Measurements from ENCODE around the gene PNMA6F. TPM values are rescaled to one million over a fixed set of nuclear protein-coding genes. Genes with fewer than 3 reads are reported as not detected.
"Not testable (repeated sequence)": the region's sequence is repeated elsewhere in the genome, so short reads cannot be mapped to it uniquely, and the experiment has no call there.

The PNMA6F gene
- total RNA-seq, 1 experiment from 2014 or later, result not detected

GRCh38 chrX:153320555-153321184, 897 bp downstream of the PNMA6F start:
- ChIA-PET POLR2A (ENCODE audit: unreplicated experiment) (no interaction called here), CTCF (no interaction called here)
- H3K27me3 ChIP-seq (ENCODE audit: low read length), result 0 out of 2 replicates have a peak, but pooled peaks cover 5% of the 10 kb centered on the region
- no TSS peak for BruUV-seq (replicated peaks)
- no peaks in the 10 kb centered on the region for H3K36me3 ChIP-seq (ENCODE audit: low read depth, low read length)
- H3K4me1 ChIP-seq (ENCODE audit: insufficient read depth, low read length), result no peaks in the 10 kb centered on the region
- DNase-seq, result no peak
- intact Hi-C loops (cut with micrococcal nuclease), result no loop called here
- H3K27ac ChIP-seq (ENCODE audit: low read length), result no peak overlapping the region
- H3K4me3 ChIP-seq (ENCODE audit: low read length), result no peak overlapping the region
- H3K4me2 ChIP-seq (ENCODE audit: low read length), result no peak overlapping the region
- H3K9me3 ChIP-seq (ENCODE audit: low read length), result no peaks in the 10 kb centered on the region
- H4K20me1 ChIP-seq (ENCODE audit: low read length), result no peaks in the 10 kb centered on the region
- H2AFZ ChIP-seq (ENCODE audit: low read length), result no peak overlapping the region
- H3K79me2 ChIP-seq (ENCODE audit: low read length), result no peaks in the 10 kb centered on the region
- H3K9ac ChIP-seq (ENCODE audit: low read length), result no peak overlapping the region
- no peak for TF ChIP-seq EZH2 (IDR thresholded peaks at IDR 0.05; ENCODE audit: low read length, unreplicated experiment)
- TF ChIP-seq, protein P1, sequence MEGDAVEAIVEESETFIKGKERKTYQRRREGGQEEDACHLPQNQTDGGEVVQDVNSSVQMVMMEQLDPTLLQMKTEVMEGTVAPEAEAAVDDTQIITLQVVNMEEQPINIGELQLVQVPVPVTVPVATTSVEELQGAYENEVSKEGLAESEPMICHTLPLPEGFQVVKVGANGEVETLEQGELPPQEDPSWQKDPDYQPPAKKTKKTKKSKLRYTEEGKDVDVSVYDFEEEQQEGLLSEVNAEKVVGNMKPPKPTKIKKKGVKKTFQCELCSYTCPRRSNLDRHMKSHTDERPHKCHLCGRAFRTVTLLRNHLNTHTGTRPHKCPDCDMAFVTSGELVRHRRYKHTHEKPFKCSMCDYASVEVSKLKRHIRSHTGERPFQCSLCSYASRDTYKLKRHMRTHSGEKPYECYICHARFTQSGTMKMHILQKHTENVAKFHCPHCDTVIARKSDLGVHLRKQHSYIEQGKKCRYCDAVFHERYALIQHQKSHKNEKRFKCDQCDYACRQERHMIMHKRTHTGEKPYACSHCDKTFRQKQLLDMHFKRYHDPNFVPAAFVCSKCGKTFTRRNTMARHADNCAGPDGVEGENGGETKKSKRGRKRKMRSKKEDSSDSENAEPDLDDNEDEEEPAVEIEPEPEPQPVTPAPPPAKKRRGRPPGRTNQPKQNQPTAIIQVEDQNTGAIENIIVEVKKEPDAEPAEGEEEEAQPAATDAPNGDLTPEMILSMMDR (conservative IDR thresholded peaks at IDR 0.05; ENCODE audit: low read depth, low read length), result no peak
- TF ChIP-seq EZH2phosphoT487 (IDR thresholded peaks at IDR 0.05; ENCODE audit: borderline replicate concordance, low read length), result no peak
- no peaks in the 10 kb centered on the region for H3F3A ChIP-seq (ENCODE audit: low read length, unreplicated experiment)
- no peak for ATAC-seq
- H3K9me2 ChIP-seq (replicated peaks; ENCODE audit: low read length), result no peaks in the 10 kb centered on the region

GRCh38 chrX:153320047-153320443, 1.5 kb downstream of the PNMA6F start:
- H3K79me2 ChIP-seq (ENCODE audit: low read length); BruUV-seq (replicated peaks); H3K4me1 ChIP-seq (ENCODE audit: insufficient read depth, low read length); intact Hi-C loops (cut with micrococcal nuclease); DNase-seq; H3K9me3 ChIP-seq (ENCODE audit: low read length); H2AFZ ChIP-seq (ENCODE audit: low read length); H3K9ac ChIP-seq (ENCODE audit: low read length); H3F3A ChIP-seq (ENCODE audit: low read length, unreplicated experiment); POLR2A ChIA-PET (ENCODE audit: unreplicated experiment); H3K4me2 ChIP-seq (ENCODE audit: low read length); H3K27me3 ChIP-seq (ENCODE audit: low read length); H3K27ac ChIP-seq (ENCODE audit: low read length); H3K4me3 ChIP-seq (ENCODE audit: low read length); CTCF ChIA-PET; H3K36me3 ChIP-seq (ENCODE audit: low read depth, low read length); H4K20me1 ChIP-seq (ENCODE audit: low read length); ATAC-seq; H3K9me2 ChIP-seq (replicated peaks; ENCODE audit: low read length): not testable (repeated sequence)

- Histone ChIP-seq H3K9me2 (replicated peaks; ENCODE audit: low read length) (no peaks in the 10 kb centered on the region), H3K9me3 (ENCODE audit: low read length) (no peaks in the 10 kb centered on the region), H3K79me2 (ENCODE audit: low read length) (no peaks in the 10 kb centered on the region), H3K36me3 (ENCODE audit: low read depth, low read length) (no peaks in the 10 kb centered on the region), H3K9ac (ENCODE audit: low read length) (no peak overlapping the region), H3K27ac (ENCODE audit: low read length) (no peak overlapping the region), H3K4me3 (ENCODE audit: low read length) (no peak overlapping the region), H3K27me3 (ENCODE audit: low read length) (0 out of 2 replicates have a peak, but pooled peaks cover 5% of the 10 kb centered on the region), H3K4me1 (ENCODE audit: insufficient read depth, low read length) (no peaks in the 10 kb centered on the region), H3K4me2 (ENCODE audit: low read length) (no peak overlapping the region), H3F3A (ENCODE audit: low read length, unreplicated experiment) (no peaks in the 10 kb centered on the region), H4K20me1 (ENCODE audit: low read length) (no peaks in the 10 kb centered on the region), H2AFZ (ENCODE audit: low read length) (no peak overlapping the region)
- TF ChIP-seq EZH2phosphoT487 (IDR thresholded peaks at IDR 0.05; ENCODE audit: borderline replicate concordance, low read length) (no peak), EZH2 (IDR thresholded peaks at IDR 0.05; ENCODE audit: low read length, unreplicated experiment) (no peak)
- TF ChIP-seq, protein P1 (conservative IDR thresholded peaks at IDR 0.05; ENCODE audit: low read depth, low read length), result no peak
- ChIA-PET CTCF (no interaction called here), POLR2A (ENCODE audit: unreplicated experiment) (no interaction called here)
- DNase-seq (no peak), ATAC-seq (no peak)
- intact Hi-C loops (cut with micrococcal nuclease), result no loop called here
- BruUV-seq (replicated peaks), result no TSS peak
These were observed 2.1 kb downstream of the PNMA6F start for GRCh38 chrX:153319295-153320046.

Measured in PC-3 (cell line).